ENCODE data around the gene AUTS2. TPM values are rescaled to one million over a fixed set of nuclear protein-coding genes. Genes with fewer than 3 reads are reported as not detected.

The AUTS2 gene
- total RNA-seq, 1 experiment from 2014 or later = under 0.01 TPM

DNA sequence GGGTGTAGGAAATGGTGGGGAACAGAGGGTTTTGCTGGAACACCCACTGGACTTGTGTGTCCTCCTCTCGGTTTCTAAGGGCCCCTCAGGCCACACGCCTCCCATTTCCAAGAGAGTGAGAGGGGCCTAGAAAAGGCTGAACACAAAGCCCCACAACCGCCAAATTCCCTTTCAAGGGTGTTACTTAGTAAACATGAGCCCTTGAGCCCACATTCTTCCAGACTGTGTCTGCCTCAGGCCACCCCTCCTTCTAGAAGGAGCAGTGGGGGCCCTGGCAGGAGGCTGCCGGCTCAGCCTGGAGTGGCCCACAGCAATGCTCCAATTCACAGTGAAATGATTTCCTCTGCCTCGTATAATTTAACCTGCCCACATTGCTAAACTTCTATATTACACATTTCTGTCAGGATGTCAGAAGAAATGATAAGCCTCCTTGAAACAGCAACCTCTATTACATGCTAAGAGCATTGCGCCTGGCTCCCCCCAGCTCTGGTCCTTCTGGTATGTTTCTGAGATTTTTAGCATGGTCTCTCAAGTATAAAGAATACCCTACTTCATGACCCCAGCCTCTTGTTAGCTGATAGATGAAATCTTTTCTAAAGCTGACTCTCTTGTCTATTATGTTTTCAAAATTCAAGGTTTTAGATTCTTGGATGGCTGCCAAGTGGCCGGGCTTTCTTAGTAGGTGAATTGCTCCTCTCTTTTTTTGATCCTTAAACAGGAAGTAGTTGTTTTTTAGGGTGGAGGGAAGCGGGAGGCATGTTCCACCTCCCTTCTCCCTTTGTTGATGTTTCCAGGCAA lies 859.8 kb downstream of the AUTS2 start:
- no peak for DNase-seq (ENCODE audit: low read depth)

DNA sequence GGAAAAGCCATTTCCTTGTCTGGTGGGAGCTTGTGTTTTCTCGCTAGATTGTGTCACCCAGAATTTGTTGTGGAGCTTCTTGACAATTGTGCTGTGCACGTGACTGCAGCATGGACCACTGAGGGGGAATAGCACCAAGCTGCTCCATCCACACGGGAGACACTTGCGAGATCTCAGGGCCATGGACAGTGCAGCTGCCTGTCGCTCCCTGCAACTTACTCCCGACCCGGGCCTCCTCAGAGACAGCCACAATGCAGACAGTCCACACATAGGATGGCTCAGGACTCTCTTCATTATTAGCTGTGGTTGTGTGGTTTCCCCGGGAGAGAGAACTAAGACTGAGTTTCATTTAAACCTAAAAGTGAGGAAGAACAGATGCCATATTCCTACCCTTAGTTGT lies 860.5 kb downstream of the AUTS2 start:
- no peak for DNase-seq (ENCODE audit: low read depth)

DNA sequence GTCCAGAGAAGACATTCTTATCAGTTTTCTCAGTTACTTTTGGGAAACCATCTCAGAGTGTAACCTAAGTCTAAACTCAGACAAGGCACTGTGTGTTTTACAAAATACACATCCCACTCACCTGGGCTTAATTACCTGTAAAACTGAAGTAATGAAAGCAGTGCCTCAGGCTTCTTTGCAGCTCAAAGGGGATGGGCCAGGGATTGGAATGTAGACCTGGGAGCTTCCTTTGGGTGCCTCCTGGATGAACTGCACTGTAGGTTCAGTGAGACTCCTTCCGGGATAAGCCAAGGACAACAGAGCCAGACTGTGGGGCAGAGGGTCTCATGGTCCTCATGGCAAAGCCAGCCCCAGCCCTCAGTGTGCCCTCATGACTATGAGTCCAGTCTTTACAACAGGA lies 861.3 kb downstream of the AUTS2 start:
- DNase-seq (ENCODE audit: low read depth) = no peak

DNA sequence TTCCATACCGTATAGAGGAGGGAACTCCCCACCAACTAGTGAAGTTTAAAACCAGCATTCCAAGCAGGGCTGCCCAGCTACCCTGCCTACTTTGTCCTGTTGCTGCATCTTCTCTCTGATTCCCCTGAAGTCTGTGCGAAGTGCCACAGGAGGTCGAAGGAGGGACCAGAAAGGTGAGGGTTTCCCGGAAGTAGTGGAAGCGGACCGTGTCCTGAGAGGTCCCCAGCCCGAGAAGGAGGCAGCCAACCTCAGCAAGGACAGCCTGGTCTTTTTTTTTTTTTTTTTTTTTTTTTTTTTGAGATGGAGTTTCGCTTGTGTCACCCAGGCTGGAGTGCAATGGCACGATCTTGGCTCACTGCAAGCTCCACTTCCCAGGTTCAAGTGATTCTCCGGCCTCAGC lies 861.8 kb downstream of the AUTS2 start:
- no peak for DNase-seq (ENCODE audit: low read depth)

DNA sequence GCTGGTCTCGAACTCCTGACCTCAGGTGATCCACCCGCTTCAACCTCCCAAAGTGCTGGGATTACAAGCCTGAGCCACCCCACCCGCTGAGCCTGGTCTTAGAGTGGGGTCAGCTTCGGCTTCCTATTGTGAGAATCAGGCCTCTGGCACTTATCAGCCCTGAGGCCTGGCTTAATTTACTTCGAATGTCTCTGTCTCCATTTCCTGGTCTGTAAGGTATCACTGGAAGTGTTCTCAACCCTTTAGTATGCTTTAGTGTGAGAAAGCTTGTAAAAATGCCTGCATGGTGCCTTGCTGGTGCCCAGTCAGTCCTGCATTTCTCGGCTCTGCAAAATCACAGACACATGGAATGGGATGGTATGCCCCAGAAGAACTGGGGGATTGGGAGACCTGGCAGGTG lies 862.3 kb downstream of the AUTS2 start:
- no peak for DNase-seq (ENCODE audit: low read depth)

DNA sequence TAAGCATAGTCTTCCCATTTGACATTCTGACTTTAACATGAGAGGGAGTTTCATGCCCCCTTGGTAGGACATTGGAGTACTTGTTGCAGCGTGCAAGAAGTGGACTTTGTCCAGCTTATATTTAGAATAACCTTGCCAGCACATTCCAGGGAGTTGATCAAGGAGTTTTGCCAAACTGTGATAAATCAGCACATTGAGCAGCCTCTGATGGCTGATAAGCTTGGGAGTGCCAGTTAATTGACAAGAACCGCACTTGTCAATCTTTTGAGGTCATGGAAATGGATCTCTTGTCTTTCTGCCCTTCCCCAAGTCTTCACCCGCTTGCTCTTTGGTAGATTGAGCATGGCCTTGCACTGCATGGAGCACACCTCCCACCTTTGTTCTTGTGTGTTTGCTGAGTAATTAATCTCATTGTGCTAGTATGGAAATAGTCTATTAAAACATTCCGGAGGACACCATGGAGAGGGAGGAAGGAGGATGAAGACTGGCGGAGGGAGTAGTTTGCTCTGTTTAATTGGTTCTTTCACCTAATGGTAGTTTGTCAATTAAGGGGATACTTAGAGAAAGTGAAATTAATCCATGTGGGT lies 865.2 kb downstream of the AUTS2 start:
- no peak for DNase-seq (ENCODE audit: low read depth)

DNA sequence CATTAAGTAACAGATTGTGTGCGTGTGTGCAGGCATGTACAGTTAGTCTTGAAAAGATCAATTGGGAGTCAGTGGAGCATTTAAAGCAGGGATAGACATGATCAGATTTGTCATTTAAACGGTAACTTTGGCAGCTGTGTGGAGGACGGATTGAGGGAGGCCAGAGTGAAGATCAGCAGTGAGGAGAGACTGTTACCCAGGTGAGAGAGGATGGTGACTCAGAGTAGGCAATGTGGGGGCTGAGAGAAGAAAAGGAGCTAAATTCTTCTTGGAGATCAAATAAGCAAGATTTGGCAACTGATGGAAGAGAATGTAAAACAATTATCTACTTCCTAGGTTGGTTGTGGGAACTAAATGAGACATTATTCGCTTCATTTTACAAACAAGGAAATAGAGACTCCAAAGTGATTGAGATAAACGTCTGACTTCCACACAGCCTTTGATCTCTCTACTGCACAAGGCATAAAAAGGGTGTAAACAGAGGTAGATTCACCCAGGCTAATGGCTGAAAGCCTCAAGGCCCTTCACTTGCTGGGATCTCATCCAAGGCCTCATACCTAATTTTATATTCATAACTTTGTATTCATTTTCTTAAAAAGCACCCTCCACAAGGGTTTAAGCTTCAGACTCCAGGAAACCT lies 868.6 kb downstream of the AUTS2 start:
- no peak for DNase-seq (ENCODE audit: low read depth)

DNA sequence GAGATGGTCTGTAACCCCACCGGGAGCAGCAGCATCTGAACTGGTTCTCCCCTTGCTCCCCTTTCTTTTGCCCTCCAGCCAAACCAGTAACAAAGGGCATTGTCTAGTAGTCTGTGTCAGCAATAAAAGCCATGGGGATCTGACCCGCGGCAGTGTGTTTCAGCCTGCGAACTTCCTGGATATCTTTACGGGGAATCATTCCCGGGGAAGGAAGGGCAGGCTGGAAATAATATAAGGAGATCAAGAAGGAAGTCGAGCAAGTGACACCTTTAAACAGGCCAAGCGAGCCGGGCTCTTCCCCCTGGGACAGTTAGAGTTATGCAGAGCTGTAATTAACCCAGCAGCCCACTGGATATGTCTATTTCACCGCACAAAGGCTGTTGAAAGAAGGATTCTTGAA lies 872.5 kb downstream of the AUTS2 start:
- no peak for DNase-seq (ENCODE audit: low read depth)

DNA sequence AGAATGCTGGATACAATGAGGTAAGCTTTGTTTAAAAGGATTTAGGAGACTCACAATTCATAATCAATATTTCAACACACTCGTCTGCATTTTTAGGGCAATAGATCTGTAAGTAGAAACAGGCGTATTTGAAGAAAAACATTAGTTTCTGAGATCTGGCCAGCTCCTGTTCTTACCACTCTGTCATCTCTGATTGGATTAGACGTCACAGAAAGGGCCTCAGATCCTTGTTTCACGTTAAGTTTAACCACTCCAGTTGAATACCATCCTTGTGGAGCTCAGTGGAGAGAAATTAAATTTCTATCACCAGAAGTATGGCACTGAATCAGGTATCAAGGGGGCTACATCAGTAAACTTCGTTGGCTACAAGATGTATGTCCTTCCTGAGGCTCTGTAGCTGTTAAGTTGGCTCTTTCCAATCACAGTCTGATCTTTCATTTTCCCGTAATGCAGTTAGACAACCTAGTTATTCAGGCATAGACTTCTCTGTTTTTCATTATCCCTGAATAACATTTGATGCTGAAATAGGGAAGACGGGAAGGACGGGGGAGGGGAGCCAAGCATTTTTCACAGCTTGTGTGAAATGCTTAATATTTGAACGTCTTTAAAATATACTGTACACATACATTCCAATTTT lies 874.4 kb downstream of the AUTS2 start:
- no peak for DNase-seq (ENCODE audit: low read depth)

DNA sequence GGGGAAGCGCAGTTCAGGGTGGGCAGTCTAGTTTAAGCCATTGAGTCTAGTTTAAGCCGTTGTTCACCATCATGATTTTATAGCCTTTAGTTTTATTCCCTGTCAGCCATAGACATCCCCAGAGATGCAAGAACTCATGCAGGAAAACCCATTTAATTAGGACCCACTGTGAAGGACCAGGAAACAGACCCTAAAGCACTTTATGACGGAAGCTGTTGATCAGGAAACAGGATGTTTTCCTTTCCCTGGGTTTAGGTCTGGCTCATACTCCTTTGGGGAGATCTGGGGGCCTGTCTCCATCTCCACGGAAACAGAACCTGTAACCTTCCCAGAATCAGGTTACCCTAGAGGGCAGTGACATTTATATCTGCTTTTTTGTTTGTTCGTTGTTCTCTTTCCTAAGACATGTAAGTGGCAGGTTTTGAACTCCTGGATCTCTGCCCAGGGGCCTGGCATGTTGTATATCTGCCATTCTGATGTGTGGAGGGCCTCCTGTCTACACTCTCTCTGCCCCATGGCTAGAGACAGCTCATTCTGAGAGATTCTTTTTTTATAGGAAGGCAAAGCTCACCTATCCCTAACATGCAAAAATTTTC lies 876.5 kb downstream of the AUTS2 start:
- DNase-seq (ENCODE audit: low read depth) = no peak

DNA sequence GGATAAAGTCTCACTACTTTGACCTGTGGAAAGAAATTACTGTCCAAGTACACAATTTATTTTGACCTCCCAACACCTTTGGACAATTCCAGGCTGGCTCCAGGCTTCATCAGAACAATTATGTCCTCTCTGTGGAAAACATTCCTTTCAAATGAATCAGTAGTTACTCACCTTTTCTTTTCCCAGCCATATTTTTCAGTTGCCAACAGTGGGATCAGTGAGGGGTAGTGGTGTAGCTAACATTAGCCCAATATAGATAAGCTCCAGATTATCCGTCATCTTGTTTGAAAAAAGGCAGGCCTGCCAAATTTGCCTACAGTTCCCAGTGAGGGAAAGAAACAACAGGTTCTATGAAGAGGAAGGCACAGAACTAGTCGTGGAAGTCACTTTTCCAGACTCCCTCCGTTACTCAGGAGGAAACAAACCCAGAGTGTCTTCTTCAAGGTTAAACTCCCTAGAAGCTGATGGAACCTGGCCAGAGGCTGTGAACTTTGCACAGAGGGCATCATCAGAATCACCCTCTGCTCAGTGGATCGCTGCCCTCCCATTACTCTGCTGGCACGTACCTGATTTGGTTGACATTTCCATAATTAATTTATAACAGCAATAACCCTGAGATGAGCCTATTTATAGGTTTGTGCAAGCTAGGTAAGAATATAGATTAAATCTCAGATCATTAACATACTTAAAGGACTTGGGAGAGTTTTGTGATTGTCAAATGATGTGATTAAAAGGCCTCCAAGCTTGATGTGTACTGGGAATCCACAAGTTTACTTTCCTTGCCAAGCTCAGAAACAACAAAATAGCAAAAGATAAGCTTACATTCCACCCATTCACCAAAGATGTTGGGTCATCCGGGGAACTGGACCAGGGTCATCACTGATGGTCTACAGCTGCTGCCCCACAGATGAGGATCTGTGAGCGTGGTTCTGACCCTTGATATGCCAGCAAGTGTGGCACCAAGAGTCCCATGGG lies 879.0 kb downstream of the AUTS2 start:
- DNase-seq (ENCODE audit: low read depth) = no peak

DNA sequence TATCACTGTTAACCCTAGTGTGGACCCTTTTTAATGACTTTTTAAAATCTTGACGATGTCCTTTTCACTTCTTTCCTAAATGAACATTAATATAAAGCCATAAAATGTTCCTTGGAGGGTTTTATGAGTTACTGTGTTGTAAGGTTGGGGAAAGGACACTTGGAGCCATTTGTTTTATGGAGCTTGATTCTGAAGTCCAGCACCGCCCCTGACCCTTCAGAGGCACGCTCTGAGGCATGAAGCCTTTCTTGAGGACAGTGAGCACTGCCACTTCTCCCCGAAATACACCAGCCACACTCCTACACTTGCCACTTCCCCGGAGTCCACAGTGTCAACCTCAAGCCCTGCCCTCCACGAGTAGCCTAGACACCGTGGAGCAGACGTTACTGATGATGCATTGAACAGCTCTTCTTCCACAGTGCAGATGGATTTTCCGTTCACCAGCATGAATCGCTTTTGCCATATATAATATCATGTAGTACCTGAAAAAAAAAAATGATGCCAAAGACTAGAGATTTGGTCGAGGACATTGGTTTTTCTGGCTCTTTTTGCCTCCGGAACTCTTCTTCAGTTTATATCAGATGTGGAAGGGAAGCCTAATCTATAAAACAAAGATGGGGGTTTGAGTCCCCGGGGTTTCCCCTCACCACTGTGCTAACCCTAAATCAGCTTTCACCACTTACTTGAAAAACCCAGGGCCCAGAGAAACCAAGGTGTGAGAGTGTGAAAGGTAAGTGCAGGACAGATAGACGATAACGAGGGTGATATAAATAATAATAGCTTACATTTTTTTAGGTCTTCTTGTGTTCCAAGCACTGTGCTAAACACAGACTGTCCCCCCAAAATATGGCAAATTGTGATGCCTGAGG lies 881.1 kb downstream of the AUTS2 start:
- DNase-seq (ENCODE audit: low read depth) = no peak

DNA sequence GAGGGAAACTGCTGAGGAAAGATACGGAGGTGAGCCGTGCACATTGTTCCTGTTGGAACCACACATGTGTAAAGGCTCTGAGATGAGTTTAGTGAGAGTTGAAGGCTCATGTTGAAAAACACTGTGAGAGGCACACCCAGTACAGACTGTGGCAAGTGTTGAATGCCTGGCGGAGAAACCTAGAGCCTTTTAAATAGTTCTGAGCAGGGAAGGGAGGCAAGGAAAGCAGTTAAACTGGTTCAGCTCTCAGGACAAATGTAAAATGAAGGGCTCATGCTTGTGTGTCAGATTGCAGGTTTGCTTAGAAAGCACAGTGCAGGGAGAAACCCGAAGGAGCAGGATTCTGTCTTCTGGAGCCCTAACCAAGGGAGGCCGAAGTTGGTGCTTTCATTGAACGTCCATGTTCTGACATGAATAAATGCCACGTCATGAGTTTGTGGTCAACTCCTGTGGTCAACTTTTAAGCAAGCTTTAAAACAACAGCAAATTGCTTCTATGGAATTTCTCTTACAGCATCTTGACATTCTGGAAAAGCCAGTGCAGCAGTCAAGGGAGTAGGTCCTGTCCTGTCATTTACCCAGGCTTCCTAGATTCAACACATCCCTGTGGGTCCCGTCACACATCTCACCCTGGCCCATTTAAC lies 882.8 kb downstream of the AUTS2 start:
- no peak for DNase-seq (ENCODE audit: low read depth)

DNA sequence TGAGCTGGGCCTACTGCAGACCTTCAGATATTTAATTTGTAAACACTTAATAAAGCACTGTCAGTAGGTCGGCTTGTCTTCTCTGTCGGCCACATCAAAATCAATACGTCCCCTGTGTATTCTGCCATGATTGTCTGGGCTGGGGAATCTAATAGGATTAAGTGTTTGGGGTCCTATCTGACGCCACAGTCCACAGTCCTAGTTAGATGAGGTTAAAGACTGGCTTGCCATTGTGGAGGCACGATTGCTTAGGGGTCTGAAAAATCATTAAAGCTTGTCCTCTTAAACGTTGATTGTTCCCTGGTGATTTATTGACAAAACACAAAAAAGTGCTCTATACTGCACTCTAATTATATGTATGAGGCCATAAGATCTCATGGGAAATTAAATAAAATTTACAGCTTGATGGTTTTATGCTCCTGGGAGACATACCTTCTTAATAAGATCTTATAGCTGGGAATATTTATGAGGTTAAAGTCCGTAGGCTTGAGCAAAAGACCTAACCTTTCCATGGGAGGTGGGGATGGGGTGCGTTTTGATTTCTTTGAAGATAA lies 883.4 kb downstream of the AUTS2 start:
- DNase-seq (ENCODE audit: low read depth) = no peak

DNA sequence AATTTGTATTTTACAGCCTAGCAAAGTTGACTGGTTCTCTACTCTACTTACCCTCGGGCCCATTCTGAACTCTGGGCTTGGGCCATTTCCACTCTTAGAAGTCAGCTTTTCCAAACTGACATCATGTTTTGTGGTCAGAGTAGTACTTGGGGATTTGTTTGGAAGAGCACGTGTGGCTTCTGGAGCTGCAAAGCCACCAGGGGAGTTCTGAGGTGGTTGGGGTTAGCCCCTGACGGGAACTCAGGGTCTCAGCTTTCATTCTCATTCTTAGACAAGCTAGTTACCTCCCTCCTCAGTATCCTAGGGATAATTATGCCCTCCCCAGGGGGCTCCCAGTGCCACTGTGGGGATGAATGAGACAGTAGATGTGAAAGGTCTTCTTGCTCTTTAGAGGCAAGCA lies 886.0 kb downstream of the AUTS2 start:
- no peak for DNase-seq (ENCODE audit: low read depth)

DNA sequence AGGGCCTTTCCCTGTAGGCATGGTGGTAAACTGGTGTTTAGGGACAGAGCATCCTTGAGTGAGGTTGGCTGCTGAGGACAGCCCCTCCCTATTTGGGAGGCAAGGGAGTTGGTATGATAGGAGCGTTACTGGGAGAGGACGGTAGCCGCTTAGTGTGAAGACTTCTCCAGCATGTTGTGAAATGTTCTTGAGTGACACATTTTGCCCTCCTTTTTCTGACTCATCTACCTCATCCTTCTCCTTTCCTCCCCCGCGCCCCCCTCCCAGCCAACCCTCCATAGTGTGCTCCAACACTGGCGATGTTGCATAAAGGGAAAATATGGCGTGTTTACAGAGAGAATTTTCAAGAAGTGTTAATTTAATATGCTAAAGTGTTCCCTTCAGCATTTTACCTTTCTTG lies 888.7 kb downstream of the AUTS2 start:
- DNase-seq (ENCODE audit: low read depth) = no peak

DNA sequence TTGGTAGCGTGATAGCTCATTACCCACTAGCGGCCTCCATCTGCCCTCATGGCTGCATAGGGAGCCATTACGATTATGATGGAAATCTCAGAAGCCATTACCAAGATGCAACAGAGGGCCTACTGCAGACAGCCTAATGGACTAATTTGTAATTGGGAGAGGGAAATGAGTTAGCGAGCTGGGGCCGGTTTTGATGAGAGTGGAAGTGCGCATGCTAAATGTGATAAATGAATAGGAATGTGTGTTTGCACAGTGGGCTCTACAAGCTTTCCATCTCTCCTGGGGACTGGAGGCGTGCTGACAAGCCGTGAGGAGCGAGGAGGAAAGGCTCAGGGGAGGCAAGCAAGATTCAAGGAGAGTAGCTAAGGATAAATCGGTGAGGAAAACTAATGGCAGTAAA lies 889.2 kb downstream of the AUTS2 start:
- DNase-seq (ENCODE audit: low read depth) = no peak

DNA sequence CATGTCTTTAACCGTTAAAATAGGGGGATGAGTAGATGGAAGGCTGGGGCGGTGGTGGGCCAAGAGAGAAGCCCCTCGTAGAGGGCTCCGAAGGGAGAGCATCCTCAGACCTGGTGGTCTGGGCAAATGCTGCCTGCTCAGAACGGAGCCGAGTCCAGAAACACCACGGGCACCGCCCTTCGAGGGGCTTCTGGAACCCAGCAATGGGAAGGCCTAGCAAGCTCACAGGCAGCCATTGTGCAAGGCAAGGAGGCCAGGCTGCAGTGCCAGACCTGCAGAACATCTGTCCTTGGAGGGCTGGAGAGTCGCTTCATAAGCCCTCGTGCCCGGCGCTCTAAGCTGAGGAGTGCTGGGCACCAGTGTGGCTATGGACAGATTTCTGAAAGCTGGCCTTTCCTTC lies 889.6 kb downstream of the AUTS2 start:
- DNase-seq (ENCODE audit: low read depth) = no peak

DNA sequence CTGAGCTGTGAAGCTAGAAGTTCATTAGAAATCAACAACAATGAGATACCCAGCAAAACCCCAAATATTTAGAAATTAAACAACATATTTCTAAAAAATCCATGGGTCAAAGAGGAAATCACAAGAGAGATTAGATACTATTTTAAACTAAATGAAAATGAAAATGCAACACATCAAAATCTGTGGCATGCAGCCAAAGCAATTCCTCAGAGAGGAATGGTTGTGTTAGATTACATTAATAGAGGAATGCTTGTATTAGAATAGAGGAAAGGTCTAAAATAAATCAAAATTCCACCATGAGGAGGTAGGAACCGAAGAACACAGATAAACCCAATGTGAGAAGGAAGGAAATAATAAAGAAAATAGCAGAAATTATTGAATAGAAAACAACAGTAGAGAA lies 891.5 kb downstream of the AUTS2 start:
- DNase-seq (ENCODE audit: low read depth) = no peak
